ENCODE measurements around the gene KLHL29. TPM values are rescaled to one million over a fixed set of nuclear protein-coding genes. Genes with fewer than 3 reads are reported as not detected.

KLHL29 gene
- total RNA-seq, 1 donor from 2014 or later, result 17.5 TPM

DNA sequence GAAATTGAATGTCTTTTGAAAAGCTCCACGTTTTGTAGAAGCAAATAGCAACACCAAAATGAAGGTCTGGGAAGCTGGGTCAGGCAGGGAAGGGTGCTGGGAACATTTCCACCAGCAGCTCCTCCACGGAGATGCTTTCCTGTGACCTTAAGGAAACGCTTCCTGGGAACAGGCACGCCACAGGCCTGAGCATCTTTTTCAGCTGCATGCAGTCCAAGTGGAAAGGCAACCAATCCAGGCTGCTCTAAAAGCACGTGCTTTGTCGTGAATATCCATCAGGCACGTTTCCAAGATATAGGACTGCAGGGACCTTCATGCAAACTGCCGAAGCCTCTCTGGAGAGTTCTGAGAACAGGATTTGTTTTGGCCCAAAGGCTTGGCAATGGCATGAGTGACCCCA is 109.3 kb downstream of the KLHL29 start:
- Mint-ChIP-seq H3K4me1 (ENCODE audit: unreplicated experiment) (peaks cover 11% of the 10 kb centered on the region), H3K27ac (ENCODE audit: unreplicated experiment) (no peak overlapping the region), H3K9me3 (ENCODE audit: unreplicated experiment) (no peaks in the 10 kb centered on the region), H3K4me3 (ENCODE audit: unreplicated experiment) (no peak overlapping the region), H3K27me3 (ENCODE audit: unreplicated experiment) (peaks cover 7% of the 10 kb centered on the region), H3K36me3 (ENCODE audit: low read depth, unreplicated experiment) (no peaks in the 10 kb centered on the region)
- DNase-seq (ENCODE audit: low spot score), result no peak
- TF ChIP-seq, protein P1, sequence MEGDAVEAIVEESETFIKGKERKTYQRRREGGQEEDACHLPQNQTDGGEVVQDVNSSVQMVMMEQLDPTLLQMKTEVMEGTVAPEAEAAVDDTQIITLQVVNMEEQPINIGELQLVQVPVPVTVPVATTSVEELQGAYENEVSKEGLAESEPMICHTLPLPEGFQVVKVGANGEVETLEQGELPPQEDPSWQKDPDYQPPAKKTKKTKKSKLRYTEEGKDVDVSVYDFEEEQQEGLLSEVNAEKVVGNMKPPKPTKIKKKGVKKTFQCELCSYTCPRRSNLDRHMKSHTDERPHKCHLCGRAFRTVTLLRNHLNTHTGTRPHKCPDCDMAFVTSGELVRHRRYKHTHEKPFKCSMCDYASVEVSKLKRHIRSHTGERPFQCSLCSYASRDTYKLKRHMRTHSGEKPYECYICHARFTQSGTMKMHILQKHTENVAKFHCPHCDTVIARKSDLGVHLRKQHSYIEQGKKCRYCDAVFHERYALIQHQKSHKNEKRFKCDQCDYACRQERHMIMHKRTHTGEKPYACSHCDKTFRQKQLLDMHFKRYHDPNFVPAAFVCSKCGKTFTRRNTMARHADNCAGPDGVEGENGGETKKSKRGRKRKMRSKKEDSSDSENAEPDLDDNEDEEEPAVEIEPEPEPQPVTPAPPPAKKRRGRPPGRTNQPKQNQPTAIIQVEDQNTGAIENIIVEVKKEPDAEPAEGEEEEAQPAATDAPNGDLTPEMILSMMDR (IDR thresholded peaks at IDR 0.05; ENCODE audit: unreplicated experiment), result no peak

DNA sequence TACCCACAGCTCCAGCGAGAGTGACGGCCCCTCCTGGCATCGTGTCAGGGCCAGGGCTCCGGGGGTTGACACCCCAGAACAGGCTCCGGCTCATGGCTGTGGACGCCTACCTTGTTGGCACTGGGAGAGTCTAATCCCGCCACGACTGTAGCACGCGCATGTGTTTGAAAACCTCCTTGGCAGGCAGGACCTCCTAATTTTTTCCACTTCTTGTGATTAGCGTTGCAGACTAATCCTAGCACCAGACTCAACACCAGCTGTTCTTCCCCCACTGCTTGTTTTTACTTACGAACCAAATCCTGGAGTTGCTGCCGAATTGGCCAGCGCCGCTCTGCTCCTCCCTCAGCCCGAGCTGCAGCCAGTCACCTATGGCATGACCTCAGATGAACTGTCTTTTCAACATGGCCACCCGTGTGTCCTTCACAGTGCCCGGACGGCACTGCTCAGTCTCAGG is 110.7 kb downstream of the KLHL29 start:
- no peak for DNase-seq (ENCODE audit: low spot score)
- Mint-ChIP-seq H3K4me1 (ENCODE audit: unreplicated experiment) (peaks cover 14% of the 10 kb centered on the region), H3K27ac (ENCODE audit: unreplicated experiment) (no peak overlapping the region), H3K4me3 (ENCODE audit: unreplicated experiment) (no peak overlapping the region), H3K27me3 (ENCODE audit: unreplicated experiment) (peaks cover 8% of the 10 kb centered on the region), H3K9me3 (ENCODE audit: unreplicated experiment) (no peaks in the 10 kb centered on the region), H3K36me3 (ENCODE audit: low read depth, unreplicated experiment) (no peaks in the 10 kb centered on the region)
- TF ChIP-seq, protein P1 (IDR thresholded peaks at IDR 0.05; ENCODE audit: unreplicated experiment), result no peak

DNA sequence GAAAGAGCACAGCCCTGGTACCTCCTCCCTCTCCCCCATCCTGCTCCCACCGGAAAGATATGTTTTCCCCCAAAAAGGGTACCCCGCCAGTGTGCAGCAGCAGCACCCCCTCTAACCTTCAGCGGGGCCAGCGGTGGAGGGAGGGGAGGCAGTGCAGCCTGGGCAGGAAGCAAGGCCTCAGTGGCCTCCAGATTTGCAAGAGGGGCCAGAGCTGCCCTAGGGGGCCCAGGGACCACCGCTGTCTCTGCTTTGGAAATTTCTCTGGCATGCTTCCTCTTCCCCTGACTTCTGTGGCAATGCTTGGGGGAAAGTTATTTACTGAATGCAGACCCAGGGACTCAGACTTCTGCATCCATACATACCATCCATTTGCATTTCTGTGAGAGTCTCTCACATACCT is 111.5 kb downstream of the KLHL29 start:
- peaks cover 14% of the 10 kb centered on the region for H3K4me1 Mint-ChIP-seq (ENCODE audit: unreplicated experiment)
- DNase-seq (ENCODE audit: low spot score), result no peak
- H3K4me3 Mint-ChIP-seq (ENCODE audit: unreplicated experiment), result no peak overlapping the region
- TF ChIP-seq, protein P1 (IDR thresholded peaks at IDR 0.05; ENCODE audit: unreplicated experiment), result no peak
- H3K36me3 Mint-ChIP-seq (ENCODE audit: low read depth, unreplicated experiment), result no peaks in the 10 kb centered on the region
- no peak overlapping the region for H3K27ac Mint-ChIP-seq (ENCODE audit: unreplicated experiment)
- no peaks in the 10 kb centered on the region for H3K9me3 Mint-ChIP-seq (ENCODE audit: unreplicated experiment)
- peaks cover 8% of the 10 kb centered on the region for H3K27me3 Mint-ChIP-seq (ENCODE audit: unreplicated experiment)

DNA sequence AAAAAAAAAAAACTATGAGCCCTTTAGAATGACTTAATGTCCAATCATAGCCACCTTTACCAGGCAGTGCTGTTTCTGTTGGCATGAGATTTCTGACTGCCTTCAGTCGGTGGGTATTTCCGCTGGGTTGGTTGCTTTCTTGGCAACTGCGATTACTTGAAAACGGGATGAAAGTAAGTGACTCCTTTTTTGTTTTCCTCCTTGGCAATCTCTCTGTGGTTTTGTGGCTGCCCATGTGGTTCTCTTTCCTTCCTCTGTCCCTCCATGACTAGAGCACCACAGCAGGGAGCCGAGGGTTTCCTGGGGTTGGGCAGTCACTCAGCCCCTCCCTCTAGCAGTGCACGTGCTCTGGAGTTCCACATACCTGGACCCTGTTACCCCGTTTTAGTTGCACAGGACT is 112.1 kb downstream of the KLHL29 start:
- TF ChIP-seq, protein P1 (IDR thresholded peaks at IDR 0.05; ENCODE audit: unreplicated experiment), result no peak
- Mint-ChIP-seq H3K4me1 (ENCODE audit: unreplicated experiment) (peaks cover 16% of the 10 kb centered on the region), H3K27ac (ENCODE audit: unreplicated experiment) (no peak overlapping the region), H3K4me3 (ENCODE audit: unreplicated experiment) (no peak overlapping the region), H3K27me3 (ENCODE audit: unreplicated experiment) (peaks cover 10% of the 10 kb centered on the region), H3K36me3 (ENCODE audit: low read depth, unreplicated experiment) (no peaks in the 10 kb centered on the region), H3K9me3 (ENCODE audit: unreplicated experiment) (no peaks in the 10 kb centered on the region)
- no peak for DNase-seq (ENCODE audit: low spot score)

DNA sequence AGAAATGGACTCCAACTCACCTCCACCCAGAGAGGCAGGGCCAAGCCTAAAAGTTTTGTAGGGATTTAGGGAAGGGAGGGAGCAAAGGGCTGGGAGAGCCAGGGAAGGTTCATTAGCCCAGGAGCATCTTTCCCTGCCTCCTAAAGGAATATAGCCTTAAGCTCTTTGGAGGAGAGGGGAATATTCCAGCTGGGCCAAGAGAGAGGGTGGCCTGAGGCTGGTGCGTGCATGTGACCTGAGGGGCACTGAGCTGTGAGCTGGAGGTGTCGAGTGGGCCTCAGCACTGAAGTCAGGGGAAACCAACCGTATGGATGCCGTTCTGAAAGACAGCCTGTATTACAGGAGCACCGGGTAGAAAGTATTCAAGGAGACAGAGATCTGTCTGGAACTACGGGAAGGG is 112.6 kb downstream of the KLHL29 start:
- H3K27me3 Mint-ChIP-seq (ENCODE audit: unreplicated experiment), result peaks cover 10% of the 10 kb centered on the region
- peaks cover 16% of the 10 kb centered on the region for H3K4me1 Mint-ChIP-seq (ENCODE audit: unreplicated experiment)
- no peak for DNase-seq (ENCODE audit: low spot score)
- TF ChIP-seq, protein P1 (IDR thresholded peaks at IDR 0.05; ENCODE audit: unreplicated experiment), result no peak
- no peak overlapping the region for H3K27ac Mint-ChIP-seq (ENCODE audit: unreplicated experiment)
- H3K9me3 Mint-ChIP-seq (ENCODE audit: unreplicated experiment), result no peaks in the 10 kb centered on the region
- no peaks in the 10 kb centered on the region for H3K36me3 Mint-ChIP-seq (ENCODE audit: low read depth, unreplicated experiment)
- no peak overlapping the region for H3K4me3 Mint-ChIP-seq (ENCODE audit: unreplicated experiment)

Data from endothelial cell (in vitro differentiated cells).